Endothelial cell of umbilical vein (primary cell): ENCODE measurements around the gene ARRB1.

ENCODE experiments used
- CTCF ChIP-seq, 2 donors: IDR thresholded peaks; 1 replicate in 1 of 2; 2 replicates in 1 of 2; pipeline ENCODE4 v1.5.1; 2011; ENCODE audit warnings: low read length in 2 of 2, mild to moderate bottlenecking in 2 of 2, moderate library complexity in 2 of 2, control low read depth in 1 of 2, inconsistent platforms in 1 of 2, low read depth in 1 of 2; ENCODE audit not compliant: insufficient read depth in 1 of 2; ENCODE audit errors: extremely low read depth in 1 of 2
- EZH2 ChIP-seq: IDR thresholded peaks from 2 replicates; pipeline ENCODE4 v1.6.1; 2012; ENCODE audit warnings: borderline replicate concordance, low read depth, mild to moderate bottlenecking, moderate library complexity, low read length, inconsistent platforms; ENCODE audit not compliant: severe bottlenecking
- GATA2 ChIP-seq: IDR thresholded peaks from 2 replicates; pipeline ENCODE4 v1.7.0; 2011; ENCODE audit warnings: low read depth, mild to moderate bottlenecking, moderate library complexity, mixed read lengths, low read length; ENCODE audit not compliant: insufficient read length, insufficient read depth
- POLR2A ChIP-seq: IDR thresholded peaks from 2 replicates; pipeline ENCODE4 v1.6.1; 2012; ENCODE audit warnings: low read depth, mild to moderate bottlenecking, control low read depth, low read length
- POLR2AphosphoS5 ChIP-seq: IDR thresholded peaks from 2 replicates; pipeline ENCODE4 v1.6.1; 2012; ENCODE audit warnings: low read depth, mild to moderate bottlenecking, control low read depth, low read length, moderate library complexity; ENCODE audit not compliant: insufficient read depth

DNA sequence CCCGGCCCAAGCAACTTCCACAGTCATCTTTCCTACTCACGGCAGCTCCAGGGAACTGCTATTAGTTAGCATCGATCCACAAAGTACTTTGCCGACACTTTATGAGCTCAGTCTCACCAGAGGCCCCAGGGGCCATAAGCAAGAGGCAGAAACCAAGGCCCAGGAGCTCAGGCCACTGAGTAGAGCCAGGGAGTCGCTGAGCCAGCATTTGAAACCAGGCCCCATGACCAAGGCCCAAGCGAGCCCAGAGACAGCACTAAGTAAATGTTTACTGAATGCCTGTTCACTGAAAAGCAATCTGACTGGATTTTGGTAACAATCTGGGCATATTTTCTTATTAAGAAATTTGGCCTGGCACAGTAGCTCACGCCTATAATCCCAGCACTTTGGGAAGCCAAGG is 43.3 kb downstream of the ARRB1 start:
- TF ChIP-seq CTCF (IDR thresholded peaks at IDR 0.05; ENCODE audit: extremely low read depth in 1 of 2, insufficient read depth in 1 of 2, low read depth in 1 of 2, low read length in 2 of 2) (no peak), GATA2 (no peak), POLR2A (no peak), POLR2AphosphoS5 (no peak), EZH2 (no peak)
